HFF-Myc (cell line): ENCODE measurements around the gene AUH.

Experiments
- DNase-seq: peaks from one replicate; pipeline ENCODE4 v3.0.0-alpha.2; 2011; ENCODE audit warnings: low read depth; ENCODE audit errors: extremely low read depth
- H3K4me3 ChIP-seq: replicated peaks from 2 replicates; pipeline ENCODE4 v1.5.1; 2011; ENCODE audit warnings: low read depth, mild to moderate bottlenecking, control low read depth, low read length
- CTCF ChIP-seq: IDR thresholded peaks from 2 replicates; pipeline ENCODE4 v1.5.1; 2012; ENCODE audit warnings: mild to moderate bottlenecking, low read depth, low read length, control low read depth; ENCODE audit errors: missing control alignments

Gene AUH

GRCh38 chr9:91187311-91187964 is 174.3 kb downstream of the AUH start:
- no peak overlapping the region for H3K4me3 ChIP-seq
- TF ChIP-seq CTCF: no peak
- no peak for DNase-seq

GRCh38 chr9:91186632-91187108 is 175.0 kb downstream of the AUH start:
- no peak for TF ChIP-seq CTCF

GRCh38 chr9:91185193-91185886 is 176.4 kb downstream of the AUH start:
- TF ChIP-seq CTCF: no peak

More at GRCh38 chr9:91186632-91187108, 175.0 kb downstream of the AUH start:
- no peak overlapping the region for H3K4me3 ChIP-seq
- no peak for DNase-seq

GRCh38 chr9:91182429-91183225 is 179.1 kb downstream of the AUH start:
- H3K4me3 ChIP-seq: no peak overlapping the region
- no peak for TF ChIP-seq CTCF
- DNase-seq: no peak

More at GRCh38 chr9:91185193-91185886, 176.4 kb downstream of the AUH start:
- no peak overlapping the region for H3K4me3 ChIP-seq
- no peak for DNase-seq

- DNase-seq: no peak
- TF ChIP-seq CTCF: no peak
- no peak overlapping the region for H3K4me3 ChIP-seq
Measured at GRCh38 chr9:91181541-91181940, 180.2 kb downstream of the AUH start.

GRCh38 chr9:91180930-91181268 is 180.8 kb downstream of the AUH start:
- no peak overlapping the region for H3K4me3 ChIP-seq
- no peak for TF ChIP-seq CTCF
- no peak for DNase-seq
